ENCODE data around the gene KSR1. TPM values are rescaled to one million over a fixed set of nuclear protein-coding genes. Genes with fewer than 3 reads are reported as not detected.

KSR1 gene
- total RNA-seq, 4 donors from 2014 or later = 10.4 to 17.7 (median 13.2) TPM

GRCh38 chr17:27438348-27438998 lies 17.8 kb upstream of the KSR1 start:
- intact Hi-C loops (cut with DNase I; ENCODE audit: low total_unique reads) = no loop called here
- H3K36me3 ChIP-seq = no peaks in the 10 kb centered on the region
- no peak overlapping the region for H3K27ac ChIP-seq
- no peaks in the 10 kb centered on the region for H3K4me1 ChIP-seq
- no peak for ATAC-seq
- H3K9me3 ChIP-seq = no peaks in the 10 kb centered on the region
- TF ChIP-seq, protein P1, sequence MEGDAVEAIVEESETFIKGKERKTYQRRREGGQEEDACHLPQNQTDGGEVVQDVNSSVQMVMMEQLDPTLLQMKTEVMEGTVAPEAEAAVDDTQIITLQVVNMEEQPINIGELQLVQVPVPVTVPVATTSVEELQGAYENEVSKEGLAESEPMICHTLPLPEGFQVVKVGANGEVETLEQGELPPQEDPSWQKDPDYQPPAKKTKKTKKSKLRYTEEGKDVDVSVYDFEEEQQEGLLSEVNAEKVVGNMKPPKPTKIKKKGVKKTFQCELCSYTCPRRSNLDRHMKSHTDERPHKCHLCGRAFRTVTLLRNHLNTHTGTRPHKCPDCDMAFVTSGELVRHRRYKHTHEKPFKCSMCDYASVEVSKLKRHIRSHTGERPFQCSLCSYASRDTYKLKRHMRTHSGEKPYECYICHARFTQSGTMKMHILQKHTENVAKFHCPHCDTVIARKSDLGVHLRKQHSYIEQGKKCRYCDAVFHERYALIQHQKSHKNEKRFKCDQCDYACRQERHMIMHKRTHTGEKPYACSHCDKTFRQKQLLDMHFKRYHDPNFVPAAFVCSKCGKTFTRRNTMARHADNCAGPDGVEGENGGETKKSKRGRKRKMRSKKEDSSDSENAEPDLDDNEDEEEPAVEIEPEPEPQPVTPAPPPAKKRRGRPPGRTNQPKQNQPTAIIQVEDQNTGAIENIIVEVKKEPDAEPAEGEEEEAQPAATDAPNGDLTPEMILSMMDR (IDR thresholded peaks at IDR 0.05 in 4 of 5, conservative IDR thresholded peaks at IDR 0.05 in 1 of 5) = no peak
- no peak for TF ChIP-seq POLR2A (IDR thresholded peaks at IDR 0.05)
- no peaks in the 10 kb centered on the region for H3K27me3 ChIP-seq
- DNase-seq = no peak
- H3K4me3 ChIP-seq = no peak overlapping the region
- in situ Hi-C loops (cut with MboI; ENCODE audit: low sequenced_read_pairs in 4 of 4) = no loop called here

DNA sequence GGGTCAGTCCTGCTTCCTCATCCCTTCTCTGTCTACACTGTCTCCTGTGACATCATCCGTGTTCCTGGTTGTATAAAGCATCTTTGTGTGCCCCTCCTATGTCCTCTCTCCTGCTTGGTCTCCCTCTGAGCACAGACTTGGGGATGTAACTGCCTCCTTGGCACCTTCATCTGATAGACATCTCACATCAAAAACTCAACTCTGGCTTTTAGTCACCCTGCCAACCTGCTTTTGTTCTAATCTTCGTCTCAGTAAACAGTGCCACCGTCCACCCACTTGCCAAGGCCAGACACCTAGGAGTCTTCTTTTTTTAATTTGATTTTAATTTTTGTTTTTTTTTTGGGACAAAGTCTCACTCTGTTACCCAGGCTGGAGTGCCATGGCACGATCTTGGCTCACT lies 16.9 kb upstream of the KSR1 start:
- no peaks in the 10 kb centered on the region for H3K27me3 ChIP-seq
- H3K36me3 ChIP-seq = no peaks in the 10 kb centered on the region
- in situ Hi-C loops (cut with MboI; ENCODE audit: low sequenced_read_pairs in 4 of 4) (no loop called here), intact Hi-C loops (cut with DNase I; ENCODE audit: low total_unique reads) (no loop called here)
- DNase-seq (no peak), ATAC-seq (no peak)
- H3K9me3 ChIP-seq = no peaks in the 10 kb centered on the region
- H3K4me1 ChIP-seq = no peaks in the 10 kb centered on the region
- TF ChIP-seq, protein P1 (IDR thresholded peaks at IDR 0.05 in 4 of 5, conservative IDR thresholded peaks at IDR 0.05 in 1 of 5) = no peak
- no peak for TF ChIP-seq POLR2A (IDR thresholded peaks at IDR 0.05)
- no peak overlapping the region for H3K4me3 ChIP-seq
- H3K27ac ChIP-seq = no peak overlapping the region

- TF ChIP-seq, protein P1 (IDR thresholded peaks at IDR 0.05 in 4 of 5, conservative IDR thresholded peaks at IDR 0.05 in 1 of 5) = no peak
- TF ChIP-seq POLR2A (IDR thresholded peaks at IDR 0.05) = no peak
- H3K4me3 ChIP-seq = no peak overlapping the region
- in situ Hi-C loops (cut with MboI; ENCODE audit: low sequenced_read_pairs in 4 of 4) (no loop called here), intact Hi-C loops (cut with DNase I; ENCODE audit: low total_unique reads) (no loop called here)
- ATAC-seq (no peak), DNase-seq (no peak)
- no peak overlapping the region for H3K27ac ChIP-seq
- no peaks in the 10 kb centered on the region for H3K27me3 ChIP-seq
- H3K9me3 ChIP-seq = no peaks in the 10 kb centered on the region
- no peaks in the 10 kb centered on the region for H3K36me3 ChIP-seq
- H3K4me1 ChIP-seq = no peaks in the 10 kb centered on the region
Observed at GRCh38 chr17:27442702-27443101, 13.5 kb upstream of the KSR1 start.

DNA sequence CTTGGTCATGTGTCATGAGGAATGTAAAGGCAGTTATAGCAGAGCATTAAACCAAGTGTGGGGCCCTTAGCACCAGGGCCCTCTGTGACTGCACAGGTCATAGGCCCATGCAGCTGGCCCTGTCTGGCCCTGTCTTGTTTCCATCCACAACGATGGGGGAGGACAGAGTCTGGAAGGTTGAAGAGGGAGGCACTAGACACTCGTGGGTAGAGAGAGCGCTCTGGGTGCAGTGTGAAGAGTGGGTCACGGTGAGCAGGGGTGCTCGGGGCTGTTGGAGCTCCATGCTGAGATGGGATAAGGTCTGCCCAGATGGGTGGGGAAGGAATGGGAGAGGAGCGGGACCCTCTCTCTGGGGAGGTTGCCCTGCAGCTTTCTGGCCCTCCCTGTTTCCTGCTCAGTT lies 12.8 kb upstream of the KSR1 start:
- in situ Hi-C loops (cut with MboI; ENCODE audit: low sequenced_read_pairs in 4 of 4) = no loop called here
- intact Hi-C loops (cut with DNase I; ENCODE audit: low total_unique reads) = no loop called here
- no peak for ATAC-seq

More for the DNA sequence above, 12.8 kb upstream of the KSR1 start:
- DNase-seq = no peak
- H3K9me3 ChIP-seq = no peaks in the 10 kb centered on the region
- H3K27ac ChIP-seq = no peak overlapping the region
- H3K27me3 ChIP-seq = no peaks in the 10 kb centered on the region
- TF ChIP-seq POLR2A (IDR thresholded peaks at IDR 0.05) = no peak
- TF ChIP-seq, protein P1 (IDR thresholded peaks at IDR 0.05 in 4 of 5, conservative IDR thresholded peaks at IDR 0.05 in 1 of 5) = no peak
- H3K4me1 ChIP-seq = no peaks in the 10 kb centered on the region
- H3K4me3 ChIP-seq = no peak overlapping the region
- H3K36me3 ChIP-seq = no peaks in the 10 kb centered on the region

Data from gastrocnemius medialis (tissue), 4 donors.